ENCODE measurements around the gene MLLT3. TPM values are rescaled to one million over a fixed set of nuclear protein-coding genes. Genes with fewer than 3 reads are reported as not detected.

The MLLT3 gene
- total RNA-seq, 1 experiment from 2014 or later: 24.2 TPM

DNA sequence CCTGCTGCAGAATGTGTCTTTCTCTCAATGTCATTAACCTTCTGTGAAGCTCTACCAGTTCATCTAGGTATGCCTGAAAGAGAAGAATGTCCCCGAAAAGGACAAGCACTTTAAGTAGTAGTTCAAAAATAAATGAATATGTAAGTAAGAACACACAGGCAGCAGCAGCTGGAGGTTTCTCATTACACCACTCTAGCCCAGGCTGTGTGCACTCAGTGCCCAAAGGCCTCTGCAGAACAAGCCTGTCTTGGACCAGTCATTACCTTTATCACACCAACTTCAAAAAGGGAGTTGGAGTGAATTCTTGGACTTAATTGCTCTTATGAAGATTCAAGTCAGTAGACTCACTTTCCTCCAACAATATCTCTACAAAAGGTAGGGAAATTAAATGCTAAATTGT is 268.8 kb downstream of the MLLT3 start:
- DNase-seq (ENCODE audit: low spot score): no peak
- CTCF ChIA-PET: no interaction called here

GRCh38 chr9:20352591-20352990 is 269.7 kb downstream of the MLLT3 start:
- no peak for DNase-seq (ENCODE audit: low spot score)
- TF ChIP-seq EZH2 (IDR thresholded peaks at IDR 0.05; ENCODE audit: borderline replicate concordance, low read depth, low read length, poor library complexity, severe bottlenecking) (no peak), CTCF (conservative IDR thresholded peaks at IDR 0.05; ENCODE audit: low read depth, low read length) (no peak)
- Histone ChIP-seq H3K27ac (ENCODE audit: low read depth, low read length, poor library complexity, severe bottlenecking) (no peak overlapping the region), H3K9me3 (ENCODE audit: low read depth, low read length, poor library complexity, severe bottlenecking) (no peaks in the 10 kb centered on the region), H3K27me3 (replicated peaks; ENCODE audit: insufficient read depth, low read depth, low read length, poor library complexity) (no peaks in the 10 kb centered on the region), H3K4me3 (ENCODE audit: low read depth, low read length, poor library complexity, severe bottlenecking) (no peak overlapping the region), H3K36me3 (ENCODE audit: insufficient read depth, low read length, poor library complexity, severe bottlenecking) (no peaks in the 10 kb centered on the region), H3K4me1 (ENCODE audit: insufficient read depth, low read length, poor library complexity, severe bottlenecking) (peaks cover 52% of the 10 kb centered on the region)
- intact Hi-C loops (cut with micrococcal nuclease; ENCODE audit: unreplicated experiment): loop anchor here (5.0 kb wide), 1 partner anchor 425 kb away; no protein-coding TSS in a partner anchor
- ChIA-PET POLR2A (ENCODE audit: low non-redundant PET) (no interaction called here), CTCF (interaction anchor here (0.7 kb wide), 1 partner anchor 592 kb away, joined by 4 read pairs; no protein-coding TSS in a partner anchor)
- BruUV-seq (replicated peaks): no TSS peak

More for the DNA sequence above, 268.8 kb downstream of the MLLT3 start:
- no peaks in the 10 kb centered on the region for H3K9me3 ChIP-seq (ENCODE audit: low read depth, low read length, poor library complexity, severe bottlenecking)
- POLR2A ChIA-PET (ENCODE audit: low non-redundant PET): no interaction called here
- TF ChIP-seq CTCF (conservative IDR thresholded peaks at IDR 0.05; ENCODE audit: low read depth, low read length): no peak
- no peak for TF ChIP-seq EZH2 (IDR thresholded peaks at IDR 0.05; ENCODE audit: borderline replicate concordance, low read depth, low read length, poor library complexity, severe bottlenecking)
- no peak overlapping the region for H3K4me3 ChIP-seq (ENCODE audit: low read depth, low read length, poor library complexity, severe bottlenecking)
- no TSS peak for BruUV-seq (replicated peaks)
- intact Hi-C loops (cut with micrococcal nuclease; ENCODE audit: unreplicated experiment): loop anchor here (5.0 kb wide), 1 partner anchor 426 kb away; no protein-coding TSS in a partner anchor
- H3K36me3 ChIP-seq (ENCODE audit: insufficient read depth, low read length, poor library complexity, severe bottlenecking): no peaks in the 10 kb centered on the region
- H3K27me3 ChIP-seq (replicated peaks; ENCODE audit: insufficient read depth, low read depth, low read length, poor library complexity): no peaks in the 10 kb centered on the region
- H3K27ac ChIP-seq (ENCODE audit: low read depth, low read length, poor library complexity, severe bottlenecking): no peak overlapping the region
- peaks cover 52% of the 10 kb centered on the region for H3K4me1 ChIP-seq (ENCODE audit: insufficient read depth, low read length, poor library complexity, severe bottlenecking)

GRCh38 chr9:20351715-20352114 is 270.6 kb downstream of the MLLT3 start:
- DNase-seq (ENCODE audit: low spot score): no peak
- no peaks in the 10 kb centered on the region for H3K27me3 ChIP-seq (replicated peaks; ENCODE audit: insufficient read depth, low read depth, low read length, poor library complexity)
- ChIA-PET CTCF (no interaction called here), POLR2A (ENCODE audit: low non-redundant PET) (interaction anchor here (0.6 kb wide), 1 partner anchor 278 kb away, joined by 8 read pairs; no protein-coding TSS in a partner anchor)
- intact Hi-C loops (cut with micrococcal nuclease; ENCODE audit: unreplicated experiment): loop anchor here (5.0 kb wide), 1 partner anchor 424 kb away; no protein-coding TSS in a partner anchor
- H3K27ac ChIP-seq (ENCODE audit: low read depth, low read length, poor library complexity, severe bottlenecking): no peak overlapping the region
- peaks cover 44% of the 10 kb centered on the region for H3K4me1 ChIP-seq (ENCODE audit: insufficient read depth, low read length, poor library complexity, severe bottlenecking)
- no peak overlapping the region for H3K4me3 ChIP-seq (ENCODE audit: low read depth, low read length, poor library complexity, severe bottlenecking)
- H3K9me3 ChIP-seq (ENCODE audit: low read depth, low read length, poor library complexity, severe bottlenecking): no peaks in the 10 kb centered on the region
- BruUV-seq (replicated peaks): no TSS peak
- no peaks in the 10 kb centered on the region for H3K36me3 ChIP-seq (ENCODE audit: insufficient read depth, low read length, poor library complexity, severe bottlenecking)
- TF ChIP-seq EZH2 (IDR thresholded peaks at IDR 0.05; ENCODE audit: borderline replicate concordance, low read depth, low read length, poor library complexity, severe bottlenecking) (no peak), CTCF (conservative IDR thresholded peaks at IDR 0.05; ENCODE audit: low read depth, low read length) (no peak)
